ENCODE measurements around the gene LFNG.

DNA sequence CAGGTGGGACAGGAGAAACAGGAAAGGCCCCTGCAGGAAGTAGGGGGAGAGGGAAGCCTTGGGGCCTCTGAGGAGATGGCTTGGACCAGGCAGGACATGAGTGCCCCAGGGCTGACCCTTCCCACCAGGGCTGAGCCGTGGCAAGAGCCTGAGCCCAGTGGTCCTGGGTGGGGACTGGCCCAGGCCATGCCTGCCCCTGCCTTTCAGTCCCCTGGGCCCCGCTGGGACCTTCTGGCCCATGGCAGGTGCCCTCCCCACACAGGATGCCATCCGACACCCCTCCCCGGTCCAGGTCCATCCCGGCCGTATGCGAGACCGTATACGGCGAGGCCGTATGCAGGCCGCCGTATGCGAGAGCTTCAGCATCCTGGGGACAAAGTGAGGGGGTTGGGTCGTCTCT lies 45.4 kb upstream of the LFNG start:
- TF ChIP-seq CTCF (conservative IDR thresholded peaks at IDR 0.05 in 1 of 2, IDR thresholded peaks at IDR 0.05 in 1 of 2; ENCODE audit: extremely low read depth in 1 of 2, insufficient read depth in 1 of 2, low read depth in 1 of 2, low read length in 2 of 2) (no peak), EZH2 (IDR thresholded peaks at IDR 0.05; ENCODE audit: borderline replicate concordance, low read length) (no peak)
